A673 (cell line): ENCODE measurements around the gene LITAFD.

ENCODE experiments used
- CTCF ChIP-seq: fragments of 300-800, 200-600 bp; sonication (generic); conservative IDR thresholded peaks from 2 replicates; pipeline ENCODE4 v1.5.1; 2017; ENCODE audit warnings: low read depth, mild to moderate bottlenecking, antibody characterized with exemption, low read length, moderate library complexity, mixed read lengths
- EZH2 ChIP-seq: fragments of 200-600 bp; sonication (generic); IDR thresholded peaks from 2 replicates; pipeline ENCODE4 v1.6.1; 2017; ENCODE audit warnings: borderline replicate concordance, low read depth, mild to moderate bottlenecking, mixed read lengths, antibody characterized with exemption, low read length; ENCODE audit not compliant: poor library complexity, severe bottlenecking

- TF ChIP-seq CTCF = no peak
- TF ChIP-seq EZH2 = no peak
Observed at GRCh38 chr16:8854298-8854948, 27.7 kb upstream of the LITAFD start.
